BJ (cell line): ENCODE measurements around the gene NPC1L1. TPM values are rescaled to one million over a fixed set of nuclear protein-coding genes. Genes with fewer than 3 reads are reported as not detected.

Source experiments
- CTCF ChIA-PET: fragments of 350-600 bp; formaldehyde crosslinking; extraction: SDS; loops from one replicate; lab custom pipeline; 2021; ENCODE audit warnings: antibody characterized with exemption, inconsistent platforms; lab: Yijun Ruan, JAX
- POLR2A ChIA-PET: fragments of 300-600 bp; sonication (Branson Sonifier 250); formaldehyde crosslinking; extraction: SDS; loops from one replicate; lab custom pipeline; 2021; ENCODE audit warnings: antibody characterized with exemption; lab: Charles Lee
- DNase-seq: peaks from one replicate; pipeline ENCODE4 v3.0.0-alpha.2; 2011; ENCODE audit warnings: low read depth
- H3K27me3 ChIP-seq: 2 replicates; pipeline ENCODE4 v1.6.0; 2011; ENCODE audit warnings: low read length; ENCODE audit not compliant: control insufficient read depth, insufficient read depth
- H3K36me3 ChIP-seq: 2 replicates; pipeline ENCODE4 v1.5.1; 2011; ENCODE audit warnings: low read length; ENCODE audit not compliant: control insufficient read depth, insufficient read depth
- H3K4me3 ChIP-seq: 2 replicates; pipeline ENCODE4 v1.5.1; 2011; ENCODE audit warnings: low read depth, mild to moderate bottlenecking, control low read depth, low read length
- CTCF ChIP-seq: IDR thresholded peaks from 2 replicates; pipeline ENCODE4 v1.5.1; 2011; ENCODE audit warnings: low read depth, mild to moderate bottlenecking, control low read depth, inconsistent platforms, low read length, moderate library complexity; ENCODE audit not compliant: insufficient read depth
- polyA plus RNA-seq: library from polyadenylated mRNA; depleted of rRNA; stranded (reverse); fragments of >200 nt; gene quantifications from 2 replicates; pipeline ENCODE4 v1.2.3, GENCODE V29; 2011

The NPC1L1 gene
- polyA plus RNA-seq, 1 experiment = not detected

DNA sequence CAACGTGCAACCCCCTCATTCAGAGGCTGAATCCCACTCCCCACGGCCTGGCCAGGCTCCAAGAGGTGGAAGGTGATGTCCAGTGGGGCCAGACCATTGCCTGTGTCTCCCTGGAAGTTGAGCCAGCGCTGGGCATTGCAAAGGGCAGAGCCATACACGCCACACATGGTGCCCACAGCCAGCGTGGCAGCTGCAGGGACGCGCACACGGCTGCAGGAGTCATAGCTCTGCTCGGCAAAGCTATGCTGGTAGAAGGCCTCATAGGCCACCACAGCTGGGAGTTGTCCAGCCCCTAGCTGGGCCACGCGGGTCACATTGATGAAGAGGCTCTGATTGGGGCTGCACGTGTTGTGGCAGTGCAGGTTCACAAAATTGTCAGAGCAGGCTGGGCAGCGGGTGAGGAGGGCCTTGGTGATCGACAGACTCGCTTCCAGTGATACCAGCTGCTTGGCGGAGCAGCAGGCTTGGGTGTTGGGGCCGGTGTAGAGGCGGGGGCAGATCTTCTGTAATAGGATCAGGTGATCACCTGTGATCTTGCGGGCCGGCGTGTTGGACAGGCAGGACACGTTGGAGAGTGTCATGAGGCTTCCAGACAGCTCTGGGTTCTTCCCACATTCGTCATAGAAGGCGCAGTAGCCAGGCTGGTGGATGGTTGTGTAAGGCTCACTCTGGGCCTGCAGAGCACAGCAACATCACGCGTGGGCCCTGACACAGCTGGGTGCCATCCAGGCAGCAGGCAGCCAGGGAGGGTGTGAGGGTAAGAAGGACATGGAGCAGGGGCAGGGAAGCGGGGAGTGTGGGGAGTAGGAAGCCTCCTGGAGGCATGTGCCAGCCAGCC lies 1.2 kb downstream of the NPC1L1 start:
- no peak for TF ChIP-seq CTCF
- DNase-seq = no peak
- ChIA-PET CTCF (interaction anchor here (1.3 to 1.5 kb wide), 2 partner anchors 25 to 299 kb away, joined by 3 to 5 read pairs; no protein-coding TSS in a partner anchor), POLR2A (no interaction called here)
- Histone ChIP-seq H3K36me3 (no peaks in the 10 kb centered on the region), H3K4me3 (no peak overlapping the region), H3K27me3 (no peaks in the 10 kb centered on the region; the same call in 1 of the 2 replicates)

- POLR2A ChIA-PET = no interaction called here
- TF ChIP-seq CTCF = no peak
- CTCF ChIA-PET = interaction anchor here (1.3 to 1.5 kb wide), 2 partner anchors 26 to 298 kb away, joined by 3 to 5 read pairs; no protein-coding TSS in a partner anchor
- no peak for DNase-seq
- Histone ChIP-seq H3K27me3 (no peaks in the 10 kb centered on the region; the same call in 1 of the 2 replicates), H3K36me3 (no peaks in the 10 kb centered on the region), H3K4me3 (no peak overlapping the region)
Measured at GRCh38 chr7:44538798-44539668, 2.1 kb downstream of the NPC1L1 start.

DNA sequence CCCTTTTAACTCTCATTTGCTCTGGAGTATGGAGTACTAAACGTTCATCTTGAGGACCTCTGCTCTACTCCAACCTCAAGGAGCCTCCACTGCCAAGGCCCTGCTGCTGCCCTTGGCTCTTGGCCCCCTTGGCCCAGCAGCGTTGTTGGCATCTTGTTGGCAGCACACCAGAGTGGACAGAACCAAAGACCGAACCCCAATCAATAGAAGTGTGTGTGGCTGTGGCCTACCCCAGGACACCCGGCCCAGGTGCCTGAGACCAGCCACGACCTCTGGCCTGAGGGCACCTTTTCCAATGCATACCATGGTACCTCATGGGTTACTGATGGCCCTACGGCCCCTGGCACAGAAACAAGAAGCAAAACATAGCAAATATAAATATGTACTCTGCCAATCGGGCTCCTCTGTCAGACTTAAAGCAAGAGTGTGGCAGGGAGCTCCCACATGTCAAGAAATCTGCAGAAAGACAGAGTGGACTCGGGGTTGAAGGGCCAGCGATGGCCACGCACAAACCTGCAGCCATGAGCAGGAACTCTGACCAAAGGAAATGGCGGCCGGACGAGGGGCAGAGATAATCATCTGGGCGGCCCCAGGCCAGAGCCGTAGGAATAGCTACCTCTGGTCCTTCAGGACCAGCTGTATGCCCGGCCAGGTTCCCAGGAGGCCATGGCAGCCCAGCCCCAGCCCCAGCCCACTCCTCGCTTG lies 2.9 kb downstream of the NPC1L1 start:
- CTCF ChIA-PET = interaction anchor here (1.3 kb wide), 1 partner anchor 27 kb away, joined by 5 read pairs; no protein-coding TSS in a partner anchor

GRCh38 chr7:44537442-44537841 lies 3.7 kb downstream of the NPC1L1 start:
- CTCF ChIA-PET = interaction anchor here (1.3 kb wide), 1 partner anchor 13 kb away, joined by 3 read pairs; no protein-coding TSS in a partner anchor
- DNase-seq = no peak

More for the DNA sequence above, 2.9 kb downstream of the NPC1L1 start:
- H3K4me3 ChIP-seq = no peak overlapping the region
- no peaks in the 10 kb centered on the region; the same call in 1 of the 2 replicates for H3K27me3 ChIP-seq
- TF ChIP-seq CTCF = no peak
- DNase-seq = no peak
- POLR2A ChIA-PET = no interaction called here
- H3K36me3 ChIP-seq = no peaks in the 10 kb centered on the region

More at GRCh38 chr7:44537442-44537841, 3.7 kb downstream of the NPC1L1 start:
- Histone ChIP-seq H3K4me3 (no peak overlapping the region), H3K36me3 (no peaks in the 10 kb centered on the region), H3K27me3 (no peaks in the 10 kb centered on the region; the same call in 1 of the 2 replicates)
- POLR2A ChIA-PET = no interaction called here
- TF ChIP-seq CTCF = no peak
